Spleen (tissue), 11 donors: Measurements from ENCODE around the gene PALLD. TPM values are rescaled to one million over a fixed set of nuclear protein-coding genes. Genes with fewer than 3 reads are reported as not detected.

Source experiments
- DNase-seq: peaks from one replicate; pipeline ENCODE4 v3.0.0-alpha.2; 2020
- H3K27ac ChIP-seq, 8 donors: fragments of 200-600 bp; sonication (generic) in 7 of 8; 1 replicate in 4 of 8; 2 replicates in 4 of 8; pipeline versions ENCODE4 v1.5.0 to v1.8.0; 2016 to 2021; ENCODE audit warnings: inconsistent platforms in 4 of 8, mild to moderate bottlenecking in 4 of 8, moderate library complexity in 1 of 8
- H3K27me3 ChIP-seq, 7 donors: fragments of 200-600 bp; sonication (generic) in 6 of 7; replicated peaks in 1 of 7; 1 replicate in 4 of 7; 2 replicates in 3 of 7; pipeline versions ENCODE4 v1.5.0 to v1.8.0; 2016 to 2021; ENCODE audit warnings: inconsistent platforms in 3 of 7, mild to moderate bottlenecking in 1 of 7
- H3K36me3 ChIP-seq, 6 donors: fragments of 200-600 bp; sonication (generic) in 5 of 6; 1 replicate in 4 of 6; 2 replicates in 2 of 6; pipeline versions ENCODE4 v1.5.0 to v1.8.0; 2016 to 2021; ENCODE audit warnings: inconsistent platforms in 2 of 6
- H3K4me1 ChIP-seq, 6 donors: fragments of 200-600 bp; sonication (generic) in 5 of 6; 1 replicate in 3 of 6; 2 replicates in 3 of 6; pipeline versions ENCODE4 v1.5.0 to v1.8.0; 2016 to 2021; ENCODE audit warnings: inconsistent platforms in 3 of 6
- H3K4me3 ChIP-seq, 8 donors: fragments of 200-600 bp; sonication (generic) in 7 of 8; 1 replicate in 4 of 8; 2 replicates in 4 of 8; pipeline versions ENCODE4 v1.5.0 to v1.8.0; 2016 to 2021; ENCODE audit warnings: inconsistent platforms in 4 of 8, mild to moderate bottlenecking in 4 of 8, moderate library complexity in 2 of 8
- H3K9me3 ChIP-seq, 8 donors: fragments of 200-600 bp; sonication (generic) in 7 of 8; 1 replicate in 4 of 8; 2 replicates in 4 of 8; pipeline versions ENCODE4 v1.5.0 to v1.8.0; 2016 to 2021; ENCODE audit warnings: inconsistent platforms in 4 of 8
- CTCF ChIP-seq, 11 experiments: fragments of 200-600 bp in 7 of 11; fragments of 450-650 bp in 4 of 11; sonication (generic) in 4 of 11; IDR thresholded peaks in 8 of 11; conservative IDR thresholded peaks in 3 of 11; 1 replicate in 7 of 11; 2 replicates in 4 of 11; pipeline versions ENCODE4 v1.4.0 to v1.8.0; 2016 to 2021; ENCODE audit warnings: antibody characterized with exemption in 11 of 11, inconsistent platforms in 4 of 11, mild to moderate bottlenecking in 1 of 11
- POLR2A ChIP-seq, 3 donors: fragments of 450-650 bp; IDR thresholded peaks; one replicate each; pipeline ENCODE4 v1.5.1; 2017; ENCODE audit warnings: antibody characterized with exemption in 3 of 3, mild to moderate bottlenecking in 1 of 3
- POLR2AphosphoS5 ChIP-seq, 3 donors: sonication (generic); formaldehyde crosslinking; IDR thresholded peaks; one replicate each; pipeline ENCODE4 v1.5.1; 2017; ENCODE audit warnings: antibody characterized with exemption in 3 of 3
- WGBS, 5 donors: extraction: QIAGEN DNeasy Blood & Tissue Kit in 3 of 5; methylation state at CpG; one replicate each; pipeline versions ENCODE4 v1.1.5 to v1.1.7; 2013 to 2018; 5-methylcytosine and 5-hydroxymethylcytosine counted together
- intact Hi-C: fragments of 100-400 bp; cut with DNase I; formaldehyde crosslinking; loops from one replicate; pipeline ENCODE4 v1.15.0; 2023; ENCODE audit warnings: low total_unique reads
- polyA plus RNA-seq, 3 donors: library from polyadenylated mRNA; stranded (reverse); fragments of 200-250 nt; gene quantifications; one replicate each; pipeline ENCODE4 v1.2.1, GENCODE V29; 2013
- total RNA-seq, 7 donors: library from RNA; depleted of rRNA in 3 of 7; stranded (reverse); fragments of >200 nt in 3 of 7; fragmentation: NEBNext Ultra II Directional in 4 of 7; extraction: Animal tissue kit (Norgen Biotek cat#: 25700) in 4 of 7; gene quantifications; one replicate each; pipeline versions ENCODE4 v1.1.0 to v1.2.1, GENCODE V29; 2016 to 2021
- donor health status: healthy with polysubstance abuse.
- donor health status: DM: no; HTN: no; CAD: no; lungs with moderate emphysema.
- donor health status: DM: no; HTN: no; CAD: no.
- donor health status: Bipolar disorder and iron deficiency.
- donor health status: healthy.
- donor health status: DM: no; HTN: no; CAD: no.
- donor health status: DM: yes; HTN: yes; CAD: no.

PALLD gene
- total and polyA plus RNA-seq, 10 donors = 24.3 to 228 (median 142) TPM

GRCh38 chr4:168882650-168883233 is 385.9 kb downstream of the PALLD start:
- no peak for DNase-seq
- TF ChIP-seq POLR2AphosphoS5 (IDR thresholded peaks at IDR 0.05) (peak in 1 of 3 donors; percentile 9), POLR2A (IDR thresholded peaks at IDR 0.05) (no peak)
- Histone ChIP-seq H3K9me3 (no peaks in the 10 kb centered on the region), H3K27me3 (peaks cover 0 to 13% (median 6%) of the 10 kb centered on the region in 7 donors), H3K36me3 (peaks cover 0 to 25% (median 0%) of the 10 kb centered on the region in 6 donors), H3K27ac (no peak overlapping the region), H3K4me1 (peaks cover 16 to 73% (median 38%) of the 10 kb centered on the region in 6 donors), H3K4me3 (no peak overlapping the region)
- intact Hi-C loops = no loop called here
- WGBS, 5 donors = 83 to 89% (median 86%) methylated on average over 9 of the region's 9 CpGs

GRCh38 chr4:168883513-168883912 is 386.7 kb downstream of the PALLD start:
- DNase-seq = no peak
- Histone ChIP-seq H3K27me3 (peaks cover 0 to 6% (median 0%) of the 10 kb centered on the region in 7 donors), H3K27ac (no peak overlapping the region), H3K36me3 (peaks cover 0 to 25% (median 0%) of the 10 kb centered on the region in 6 donors), H3K9me3 (no peaks in the 10 kb centered on the region), H3K4me1 (peaks cover 16 to 66% (median 31%) of the 10 kb centered on the region in 6 donors), H3K4me3 (no peak overlapping the region)
- intact Hi-C loops = no loop called here
- no peak for TF ChIP-seq POLR2AphosphoS5 (IDR thresholded peaks at IDR 0.05)
- TF ChIP-seq POLR2A (IDR thresholded peaks at IDR 0.05) = no peak
- no peak for TF ChIP-seq CTCF (IDR thresholded peaks at IDR 0.05 in 8 of 11, conservative IDR thresholded peaks at IDR 0.05 in 3 of 11)

- DNase-seq = no peak
- Histone ChIP-seq H3K4me1 (peaks cover 9 to 56% (median 23%) of the 10 kb centered on the region in 6 donors), H3K36me3 (peaks cover 0 to 25% (median 0%) of the 10 kb centered on the region in 6 donors), H3K9me3 (no peaks in the 10 kb centered on the region), H3K27ac (peak overlapping the region in 1 of 8 donors; percentile 12), H3K4me3 (no peak overlapping the region), H3K27me3 (no peaks in the 10 kb centered on the region)
- intact Hi-C loops = no loop called here
- WGBS, 5 donors = 83 to 87% (median 87%) methylated on average over 8 of the region's 8 CpGs
- TF ChIP-seq POLR2A (IDR thresholded peaks at IDR 0.05) (no peak), POLR2AphosphoS5 (IDR thresholded peaks at IDR 0.05) (no peak), CTCF (IDR thresholded peaks at IDR 0.05 in 8 of 11, conservative IDR thresholded peaks at IDR 0.05 in 3 of 11) (no peak)
Observed at GRCh38 chr4:168884251-168885124, 387.6 kb downstream of the PALLD start.

- Histone ChIP-seq H3K27ac (no peak overlapping the region), H3K4me3 (no peak overlapping the region), H3K9me3 (no peaks in the 10 kb centered on the region), H3K27me3 (no peaks in the 10 kb centered on the region), H3K4me1 (peaks cover 0 to 47% (median 19%) of the 10 kb centered on the region in 6 donors), H3K36me3 (peaks cover 0 to 34% (median 0%) of the 10 kb centered on the region in 6 donors)
- WGBS, 5 donors = 63 to 80% (median 76%) methylated on average over 2 of the region's 2 CpGs
- intact Hi-C loops = no loop called here
- no peak for DNase-seq
- no peak for TF ChIP-seq POLR2A (IDR thresholded peaks at IDR 0.05)
- no peak for TF ChIP-seq CTCF (IDR thresholded peaks at IDR 0.05 in 8 of 11, conservative IDR thresholded peaks at IDR 0.05 in 3 of 11)
- no peak for TF ChIP-seq POLR2AphosphoS5 (IDR thresholded peaks at IDR 0.05)
Observed at GRCh38 chr4:168885400-168885799, 388.5 kb downstream of the PALLD start.
